Measurements from ENCODE around the gene ACIN1. TPM values are rescaled to one million over a fixed set of nuclear protein-coding genes. Genes with fewer than 3 reads are reported as not detected.
"Not testable (repeated sequence)": the region's sequence is repeated elsewhere in the genome, so short reads cannot be mapped to it uniquely, and the experiment has no call there.

The ACIN1 gene
- total RNA-seq, 2 donors from 2014 or later = 187 to 214 TPM

DNA sequence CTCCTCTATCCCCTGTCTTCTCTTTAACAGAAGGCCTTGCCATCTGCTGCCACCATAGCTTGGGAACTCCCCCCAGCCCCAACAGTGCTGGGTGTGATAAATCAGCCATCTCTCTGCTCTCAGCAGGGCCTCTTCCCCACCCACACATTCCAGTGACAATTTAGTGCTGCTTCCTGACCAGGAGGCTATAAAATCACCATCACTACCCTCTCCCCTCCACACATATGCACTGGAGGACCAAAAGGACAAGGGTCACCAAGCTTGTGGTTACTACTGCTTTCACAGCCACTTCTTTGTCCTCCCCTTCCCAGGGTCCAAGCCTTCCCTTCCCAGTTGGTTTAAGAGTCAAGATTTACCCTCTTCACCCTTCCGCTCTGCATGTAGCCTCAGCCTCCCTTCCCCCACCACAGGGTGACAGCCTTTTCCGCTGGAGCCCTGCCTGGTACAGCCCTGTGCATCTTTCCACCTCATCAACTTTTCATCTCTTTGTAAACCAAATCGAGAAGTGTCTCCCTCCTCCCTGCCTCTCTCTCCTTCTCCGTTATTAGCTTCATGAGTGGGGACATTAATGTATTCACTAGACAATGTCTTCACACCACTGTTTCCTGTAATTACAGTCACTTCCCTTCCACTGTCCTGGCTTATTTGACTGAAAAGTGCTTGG lies 69.7 kb downstream of the ACIN1 start:
- peaks cover 70% of the 10 kb centered on the region for H3K36me3 Mint-ChIP-seq (ENCODE audit: low read depth)
- ATAC-seq (replicated peaks) = peak; percentile 57
- H3K4me1 Mint-ChIP-seq = peaks cover 30% of the 10 kb centered on the region

DNA sequence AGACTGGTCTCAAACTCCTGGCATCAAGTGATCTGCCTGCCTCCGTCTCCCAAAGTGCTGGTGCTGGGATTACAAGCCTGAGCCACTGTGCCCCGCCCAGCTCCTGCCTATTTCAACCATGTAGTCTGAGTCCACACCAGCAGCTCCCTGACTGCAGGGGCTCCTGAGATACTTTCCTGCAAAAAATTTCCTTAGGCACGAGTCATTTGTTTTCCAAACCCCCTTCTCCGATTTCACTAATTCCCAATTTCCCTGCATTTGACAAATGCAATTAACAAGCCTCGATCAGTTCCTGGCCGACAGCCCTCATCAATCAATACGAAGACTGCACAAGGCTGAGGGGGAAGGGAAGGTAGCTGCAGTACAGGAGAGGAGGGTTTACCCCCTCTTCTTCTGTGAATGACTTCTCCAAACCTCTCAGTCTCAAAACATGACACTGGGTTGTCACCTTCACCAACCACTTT lies 70.3 kb downstream of the ACIN1 start:
- Mint-ChIP-seq H3K9me3 (no peaks in the 10 kb centered on the region), H3K27ac (no peak overlapping the region), H3K36me3 (ENCODE audit: low read depth) (peaks cover 69% of the 10 kb centered on the region), H3K4me3 (no peak overlapping the region), H3K27me3 (no peaks in the 10 kb centered on the region), H3K4me1 (peaks cover 30% of the 10 kb centered on the region)
- ATAC-seq (replicated peaks) = peak; percentile 36

More for the DNA sequence above, 69.7 kb downstream of the ACIN1 start:
- Mint-ChIP-seq H3K9me3 (no peaks in the 10 kb centered on the region), H3K27ac (peak overlapping the region; percentile 32), H3K4me3 (peak overlapping the region; percentile 34), H3K27me3 (no peaks in the 10 kb centered on the region)

DNA sequence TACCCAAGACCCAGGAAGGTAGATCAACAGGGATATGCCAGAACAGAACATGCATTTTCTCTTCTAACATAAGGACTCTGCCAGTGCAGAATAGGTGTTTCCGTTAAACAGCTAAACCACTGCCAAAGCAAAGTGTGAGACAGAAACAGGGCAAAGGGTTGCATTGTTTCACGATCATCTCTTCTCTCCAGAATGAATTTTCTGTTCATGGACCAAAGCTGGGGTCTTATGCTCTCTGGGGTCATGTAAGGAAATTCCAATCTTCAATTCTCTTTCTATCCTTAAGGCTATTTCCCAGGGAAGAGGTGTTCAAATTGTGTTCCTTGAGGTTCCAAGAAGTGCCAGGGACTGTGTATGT lies 71.2 kb downstream of the ACIN1 start:
- H3K27ac Mint-ChIP-seq = peak overlapping the region; percentile 79
- H3K4me1 Mint-ChIP-seq = peaks cover 22% of the 10 kb centered on the region
- peaks cover 60% of the 10 kb centered on the region for H3K36me3 Mint-ChIP-seq (ENCODE audit: low read depth)
- ATAC-seq (replicated peaks) = no peak
- no peak overlapping the region for H3K4me3 Mint-ChIP-seq
- no peaks in the 10 kb centered on the region for H3K27me3 Mint-ChIP-seq
- H3K9me3 Mint-ChIP-seq = no peaks in the 10 kb centered on the region

DNA sequence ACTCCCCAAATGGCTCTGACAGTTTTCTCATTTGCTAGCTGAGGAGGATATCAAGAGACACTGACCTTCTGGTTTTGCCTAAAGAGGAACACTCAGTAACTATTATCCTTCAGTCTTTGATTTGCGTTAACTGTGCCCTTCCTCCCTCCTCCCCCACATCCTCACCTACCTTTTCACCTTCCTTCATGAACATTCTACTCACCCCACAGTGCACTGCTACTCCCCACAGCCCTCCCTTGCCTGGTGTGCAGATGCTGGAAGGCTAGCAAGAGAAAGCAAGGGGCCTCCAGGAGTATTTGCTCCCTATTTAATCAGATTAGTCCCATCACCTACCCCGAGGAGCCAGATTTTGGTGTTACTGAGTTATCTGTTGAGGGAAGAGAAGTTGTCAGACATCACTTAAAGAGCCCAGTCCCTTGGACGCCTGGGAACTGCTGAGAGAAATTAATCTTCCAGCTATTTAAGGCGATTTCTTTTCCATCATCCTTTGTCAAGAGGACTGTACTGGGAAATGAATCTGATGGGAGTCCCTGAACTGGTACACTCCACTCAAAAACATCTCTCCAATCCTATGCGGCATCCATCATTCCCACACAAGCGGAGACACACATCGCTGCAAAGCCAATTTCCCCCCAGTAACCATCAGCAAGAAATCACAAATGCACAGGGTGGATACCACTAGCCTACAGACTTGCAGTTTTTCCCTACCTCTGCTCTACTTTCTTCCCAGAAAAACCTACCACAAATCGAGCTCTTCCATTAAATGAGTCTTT lies 71.7 kb downstream of the ACIN1 start:
- no peak overlapping the region for H3K4me3 Mint-ChIP-seq
- no peak for ATAC-seq (replicated peaks)
- H3K36me3 Mint-ChIP-seq (ENCODE audit: low read depth) = peaks cover 54% of the 10 kb centered on the region
- peak overlapping the region; percentile 79 for H3K27ac Mint-ChIP-seq
- H3K27me3 Mint-ChIP-seq = no peaks in the 10 kb centered on the region
- peaks cover 19% of the 10 kb centered on the region for H3K4me1 Mint-ChIP-seq
- H3K9me3 Mint-ChIP-seq = no peaks in the 10 kb centered on the region

DNA sequence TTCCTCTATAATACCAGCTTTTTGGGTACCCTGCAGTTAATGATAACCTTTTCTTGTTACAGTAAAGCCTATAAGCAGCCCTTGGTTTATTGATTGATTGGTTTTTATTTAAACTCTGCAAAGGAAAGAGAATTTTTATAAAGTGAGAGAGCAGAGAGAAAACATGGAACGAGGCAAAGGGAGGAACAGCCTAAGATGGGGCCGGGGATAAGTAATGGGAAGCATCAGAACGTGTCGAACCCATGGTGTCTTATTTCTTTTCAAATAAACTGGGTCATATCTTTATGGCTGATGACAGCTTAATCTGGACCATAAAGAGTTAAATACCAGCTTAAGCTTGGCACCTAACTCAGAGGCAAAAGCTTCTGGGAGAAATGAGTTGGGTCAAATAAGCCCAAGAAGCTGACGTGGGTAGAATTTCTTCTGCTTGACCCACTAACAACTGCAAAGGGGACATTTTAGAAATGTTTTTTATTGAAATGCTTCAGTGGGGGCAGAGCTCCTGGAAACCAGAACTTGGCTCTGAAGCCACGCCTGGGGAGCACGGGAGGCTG lies 73.0 kb downstream of the ACIN1 start:
- no peak overlapping the region for H3K27ac Mint-ChIP-seq

DNA sequence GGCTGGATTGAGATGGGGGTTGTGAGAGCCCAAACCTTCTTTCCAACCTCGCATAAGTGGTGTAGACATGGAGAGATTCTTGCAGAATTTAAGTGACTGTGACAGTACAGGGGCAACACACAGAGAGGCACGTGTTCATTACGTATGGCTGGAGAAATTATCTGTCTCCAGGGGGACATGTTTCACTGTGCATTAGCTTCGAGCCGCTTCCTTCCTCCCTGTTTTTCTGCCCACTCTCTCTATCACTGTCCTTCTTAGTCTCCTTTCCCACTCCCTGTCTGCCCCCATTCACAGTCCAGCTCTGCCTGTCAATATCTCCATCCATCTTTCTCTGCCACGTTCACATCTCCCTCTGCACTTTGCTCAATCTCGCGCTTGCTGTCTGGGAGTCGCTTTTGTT lies 73.5 kb downstream of the ACIN1 start:
- H3K36me3 Mint-ChIP-seq (ENCODE audit: low read depth) = peaks cover 38% of the 10 kb centered on the region
- no peak overlapping the region for H3K4me3 Mint-ChIP-seq
- no peaks in the 10 kb centered on the region for H3K27me3 Mint-ChIP-seq
- no peaks in the 10 kb centered on the region for H3K9me3 Mint-ChIP-seq
- no peak overlapping the region for H3K27ac Mint-ChIP-seq
- no peak for ATAC-seq (replicated peaks)
- peaks cover 19% of the 10 kb centered on the region for H3K4me1 Mint-ChIP-seq

More for the DNA sequence above, 73.0 kb downstream of the ACIN1 start:
- no peaks in the 10 kb centered on the region for H3K27me3 Mint-ChIP-seq
- ATAC-seq (replicated peaks) = no peak
- H3K9me3 Mint-ChIP-seq = no peaks in the 10 kb centered on the region
- peaks cover 43% of the 10 kb centered on the region for H3K36me3 Mint-ChIP-seq (ENCODE audit: low read depth)
- H3K4me3 Mint-ChIP-seq = no peak overlapping the region
- peaks cover 19% of the 10 kb centered on the region for H3K4me1 Mint-ChIP-seq

DNA sequence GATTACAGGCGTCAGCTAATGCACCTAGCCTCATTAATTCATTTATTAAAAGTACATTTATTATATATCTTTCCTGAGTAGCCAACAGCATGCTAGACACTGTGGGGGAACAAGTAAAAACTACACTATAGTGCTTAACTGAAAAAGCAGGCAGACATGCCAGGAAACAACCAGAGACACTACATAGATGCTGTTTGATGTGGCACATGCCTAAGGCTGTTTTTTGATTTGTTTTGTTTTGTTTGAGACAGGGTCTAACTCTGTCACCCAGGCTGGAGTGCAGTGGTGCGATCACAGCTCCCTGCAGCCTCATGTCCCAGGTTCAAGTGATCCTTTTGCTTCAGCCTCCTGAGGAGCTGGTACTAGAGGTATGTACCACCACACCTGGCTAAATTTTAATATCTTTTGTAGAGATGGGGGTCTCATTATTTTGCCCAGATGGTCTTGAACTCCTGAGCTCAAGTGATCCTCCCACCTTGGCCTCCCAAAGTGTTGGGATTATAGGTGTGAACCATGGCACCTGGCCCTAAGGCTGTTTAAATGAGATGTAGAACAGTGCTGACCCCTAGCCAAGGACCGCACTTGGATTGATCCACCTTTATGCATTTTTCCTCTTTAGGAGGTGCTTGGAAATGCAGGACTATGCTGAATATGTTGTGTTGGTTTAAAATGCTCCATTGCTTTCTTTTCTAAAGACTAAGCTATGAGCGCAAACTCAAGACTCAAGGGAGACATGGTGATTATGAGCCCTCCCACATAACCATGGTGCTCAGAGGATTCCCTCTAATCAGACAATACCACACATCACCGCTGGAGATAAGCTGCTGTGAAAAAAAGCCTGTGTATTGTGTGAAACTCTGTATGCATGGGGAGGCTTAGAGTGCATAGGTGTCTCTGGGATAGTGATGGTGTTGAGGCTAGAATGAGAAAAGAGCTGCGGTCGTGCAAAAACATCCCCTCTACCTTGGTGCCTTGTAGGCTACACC lies 74.5 kb downstream of the ACIN1 start:
- no peaks in the 10 kb centered on the region for H3K27me3 Mint-ChIP-seq
- no peaks in the 10 kb centered on the region for H3K9me3 Mint-ChIP-seq
- no peak overlapping the region for H3K4me3 Mint-ChIP-seq
- ATAC-seq (replicated peaks) = no peak
- peaks cover 28% of the 10 kb centered on the region for H3K36me3 Mint-ChIP-seq (ENCODE audit: low read depth)
- H3K27ac Mint-ChIP-seq = no peak overlapping the region
- H3K4me1 Mint-ChIP-seq = peaks cover 13% of the 10 kb centered on the region

DNA sequence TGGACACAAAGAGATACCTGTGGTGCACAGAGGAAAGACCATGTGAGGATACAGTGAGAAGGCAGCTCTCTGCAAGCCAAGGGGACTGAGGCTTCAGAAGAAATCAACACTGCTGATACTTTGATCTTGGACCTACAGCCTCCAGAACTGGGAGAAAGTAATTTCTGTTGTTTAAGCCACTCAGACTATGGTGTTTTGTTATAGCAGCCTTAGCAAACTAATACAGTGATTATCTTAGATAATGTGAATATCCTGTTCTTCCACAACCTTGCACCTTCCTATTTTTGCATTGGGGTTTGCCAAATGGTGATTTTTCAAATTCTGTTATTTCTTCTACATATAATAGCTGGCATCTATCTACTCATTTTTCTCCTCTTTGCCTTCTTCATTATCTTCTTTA lies 76.8 kb downstream of the ACIN1 start:
- no peak for ATAC-seq (replicated peaks)

DNA sequence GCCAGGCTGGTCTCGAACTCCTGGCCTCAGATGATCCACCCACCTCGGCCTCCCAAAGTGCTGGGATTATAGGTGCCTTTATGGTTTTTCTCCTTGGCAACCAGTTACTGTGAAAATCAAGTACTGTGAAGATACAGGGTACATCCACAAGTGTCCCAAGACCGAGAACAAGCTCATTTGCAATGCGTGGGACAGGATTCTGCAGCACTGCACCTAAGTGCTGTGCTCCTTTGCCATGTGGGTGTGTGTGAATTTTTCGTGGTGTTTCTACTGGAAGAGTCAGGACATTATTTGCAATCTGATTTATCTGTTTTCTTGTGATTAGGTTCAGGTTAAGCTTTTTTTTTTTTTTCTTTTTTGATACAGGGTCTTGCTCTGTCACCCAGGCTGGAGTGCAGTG lies 77.8 kb downstream of the ACIN1 start:
- Mint-ChIP-seq H3K27ac (no peak overlapping the region), H3K9me3 (no peaks in the 10 kb centered on the region), H3K36me3 (ENCODE audit: low read depth) (no peaks in the 10 kb centered on the region), H3K27me3 (no peaks in the 10 kb centered on the region), H3K4me3 (no peak overlapping the region), H3K4me1 (no peaks in the 10 kb centered on the region)
- no peak for ATAC-seq (replicated peaks)

More for the DNA sequence above, 76.8 kb downstream of the ACIN1 start:
- Mint-ChIP-seq H3K4me1 (peaks cover 4% of the 10 kb centered on the region), H3K27me3 (no peaks in the 10 kb centered on the region), H3K9me3 (no peaks in the 10 kb centered on the region), H3K4me3 (no peak overlapping the region), H3K36me3 (ENCODE audit: low read depth) (peaks cover 5% of the 10 kb centered on the region), H3K27ac (no peak overlapping the region)

DNA sequence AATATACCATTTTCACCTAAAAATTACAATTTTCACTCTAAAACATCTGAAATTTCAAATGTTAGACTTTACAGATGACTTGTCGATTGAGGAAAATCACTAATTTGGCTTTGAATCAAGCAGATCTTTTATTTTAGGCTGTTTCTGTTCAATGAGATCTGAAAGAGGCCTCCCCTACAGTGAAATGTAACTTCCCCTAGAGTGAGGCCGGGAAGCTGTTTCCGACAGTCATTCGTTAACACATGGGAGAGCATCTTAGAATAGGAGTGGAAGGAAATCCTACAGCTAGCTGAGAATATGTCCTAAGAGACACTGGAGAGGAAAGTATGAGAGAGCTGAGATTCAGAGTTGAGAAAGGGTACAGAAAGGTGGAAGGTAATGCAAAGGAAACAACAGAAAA lies 79.3 kb downstream of the ACIN1 start:
- Mint-ChIP-seq H3K36me3 (ENCODE audit: low read depth) (no peaks in the 10 kb centered on the region), H3K9me3 (no peaks in the 10 kb centered on the region), H3K4me3 (no peak overlapping the region), H3K4me1 (no peaks in the 10 kb centered on the region), H3K27me3 (no peaks in the 10 kb centered on the region), H3K27ac (no peak overlapping the region)
- no peak for ATAC-seq (replicated peaks)

DNA sequence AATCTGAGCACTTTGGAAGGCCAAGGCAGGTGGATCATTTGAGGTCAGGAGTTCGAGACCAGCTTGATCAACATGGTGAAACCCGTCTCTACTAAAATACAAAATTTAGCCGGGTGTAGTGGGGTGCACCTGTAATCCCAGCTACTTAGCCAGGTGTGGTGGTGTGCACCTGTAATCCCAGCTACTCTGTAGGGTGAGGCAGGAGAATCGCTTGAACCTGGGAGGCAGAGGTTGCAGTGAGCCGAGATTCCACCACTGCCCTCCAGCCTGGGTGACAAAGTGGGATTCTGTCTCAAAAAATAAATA lies 81.2 kb downstream of the ACIN1 start:
- H3K36me3 Mint-ChIP-seq (ENCODE audit: low read depth); H3K4me3 Mint-ChIP-seq; H3K9me3 Mint-ChIP-seq; ATAC-seq (replicated peaks); H3K27me3 Mint-ChIP-seq; H3K27ac Mint-ChIP-seq: not testable (repeated sequence)
- peaks cover 11% of the 10 kb centered on the region for H3K4me1 Mint-ChIP-seq

DNA sequence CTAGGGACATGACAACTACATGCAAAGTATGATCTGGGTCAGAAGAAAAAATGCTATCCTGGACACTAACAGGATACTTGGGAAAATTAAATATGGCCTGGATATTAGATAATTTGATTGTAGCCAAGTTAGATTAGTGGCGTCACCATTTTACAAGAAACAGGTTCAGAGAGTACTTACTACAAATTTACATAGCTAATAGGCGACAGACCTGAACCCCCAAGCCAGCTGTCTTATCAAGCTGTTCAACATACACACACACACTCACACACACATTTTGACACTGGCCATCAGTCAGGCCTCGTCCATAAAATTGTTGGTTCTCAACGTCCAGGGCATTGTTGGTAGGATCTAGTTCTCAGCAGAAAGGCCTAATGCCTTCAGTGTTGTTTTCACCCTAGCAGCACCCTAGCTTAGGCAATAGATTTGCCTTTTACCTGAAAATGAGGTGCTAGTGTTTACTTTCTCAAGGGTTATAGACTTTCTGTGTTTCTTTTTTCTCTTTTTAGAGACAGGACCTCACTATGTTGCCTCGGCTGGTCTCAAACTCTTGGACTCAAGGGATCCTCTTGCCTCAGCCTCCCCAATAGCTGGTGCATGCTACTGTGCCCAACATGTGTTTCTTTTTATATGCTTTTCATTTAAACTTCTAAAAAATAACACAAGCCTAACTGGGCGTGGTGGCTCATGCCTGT lies 81.7 kb downstream of the ACIN1 start:
- Mint-ChIP-seq H3K9me3 (no peaks in the 10 kb centered on the region), H3K27ac (no peak overlapping the region), H3K4me1 (peaks cover 15% of the 10 kb centered on the region), H3K27me3 (no peaks in the 10 kb centered on the region), H3K4me3 (no peak overlapping the region), H3K36me3 (ENCODE audit: low read depth) (no peaks in the 10 kb centered on the region)
- no peak for ATAC-seq (replicated peaks)

DNA sequence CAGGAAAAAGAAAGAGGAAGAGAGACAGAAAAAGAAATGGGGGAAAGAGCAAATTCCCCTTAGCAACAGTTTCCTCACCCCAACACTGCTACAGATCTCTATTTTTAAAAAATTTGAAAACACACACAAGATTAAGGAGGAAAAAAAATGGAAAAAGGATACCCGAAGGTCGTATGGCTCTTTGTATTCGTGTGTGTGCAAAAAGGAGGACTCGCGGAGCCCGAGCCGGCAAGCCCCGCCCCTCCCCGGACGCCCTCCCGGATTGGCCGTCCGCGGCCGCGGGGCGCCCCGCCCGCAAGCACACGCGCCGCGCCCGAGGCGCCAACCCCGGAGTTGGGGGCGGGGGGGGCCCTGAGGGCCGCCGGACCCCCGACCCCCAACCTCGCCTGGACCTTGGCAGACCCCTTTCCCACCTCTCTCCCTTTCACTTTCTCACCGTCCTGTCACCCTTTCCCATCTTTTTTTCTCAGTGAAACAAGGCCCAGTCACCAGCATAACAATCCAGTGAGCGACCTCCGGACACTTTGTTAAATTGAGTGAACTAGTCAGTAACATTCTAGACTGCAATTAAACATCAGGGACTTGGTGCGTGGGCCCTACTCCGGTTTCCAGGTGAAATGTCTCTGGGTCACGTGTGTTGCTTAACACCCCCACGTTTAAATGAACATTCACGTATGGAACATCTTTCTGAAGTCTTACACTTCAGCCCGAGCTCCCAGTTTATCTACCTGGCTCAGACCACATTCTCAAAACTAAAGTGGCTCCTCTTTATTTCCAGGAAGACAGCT lies 84.8 kb downstream of the ACIN1 start, which contains the start of gene C14orf93:
Gene C14orf93 (minus strand): TSS at position 205 of the 788 bp plus-strand sequence. CDS start 11,120 bp downstream, outside the sequence.
- Mint-ChIP-seq H3K4me3 (peak within 1 kb of the TSS; percentile 99), H3K9me3 (no peaks in the 10 kb centered on the region), H3K27ac (peak within 1 kb of the TSS; percentile 89)

More for the DNA sequence above, 84.8 kb downstream of the ACIN1 start, which contains the start of gene C14orf93:
- H3K36me3 Mint-ChIP-seq (ENCODE audit: low read depth) = no peaks in the 10 kb centered on the region
- H3K4me1 Mint-ChIP-seq = peaks cover 16% of the 10 kb centered on the region
- H3K27me3 Mint-ChIP-seq = no peaks in the 10 kb centered on the region
- peak; percentile 42 for ATAC-seq (replicated peaks)
